Endothelial cell of umbilical vein (primary cell): ENCODE data around the gene TADA2B. TPM values are rescaled to one million over a fixed set of nuclear protein-coding genes. Genes with fewer than 3 reads are reported as not detected.

Source experiments
- BruUV-seq: library from RNA; stranded (reverse); fragments of 400-500 nt; replicated peaks from 2 replicates; lab custom pipeline; 2021; lab: Mats Ljungman, UMichigan
- CTCF ChIA-PET: fragments of 300-600, 350-600 bp; sonication (Branson Sonifier 250); formaldehyde crosslinking; loops from one replicate; lab custom pipeline; 2021; ENCODE audit warnings: antibody characterized with exemption, inconsistent platforms; lab: Charles Lee
- POLR2A ChIA-PET: fragments of 300-600, 350-600 bp; sonication (Branson Sonifier 250); formaldehyde crosslinking; loops from one replicate; lab custom pipeline; 2021; ENCODE audit warnings: antibody characterized with exemption, inconsistent platforms; lab: Charles Lee
- DNase-seq: peaks from one replicate; pipeline ENCODE4 v3.0.0-alpha.2; 2011; ENCODE audit warnings: low read depth, low spot score
- FAIRE-seq: peaks from 2 replicates; lab custom pipeline; 2011; peaks lifted over from hg19 to GRCh38; lab: Jason Lieb, UNC
- H2AFZ ChIP-seq: 2 replicates; pipeline ENCODE4 v1.6.0; 2012; ENCODE audit warnings: low read depth, low read length, control low read depth, inconsistent platforms
- H3K27ac ChIP-seq: 2 replicates; pipeline ENCODE4 v1.5.1; 2011; ENCODE audit warnings: low read depth, mild to moderate bottlenecking, control low read depth, low read length, moderate library complexity; ENCODE audit not compliant: insufficient read depth
- H3K27me3 ChIP-seq, 2 experiments: 2 replicates each; pipeline versions ENCODE4 v1.6.0 to v1.6.1; 2011; ENCODE audit warnings: low read length in 2 of 2, mixed read lengths in 1 of 2; ENCODE audit not compliant: control insufficient read depth in 2 of 2, insufficient read depth in 2 of 2
- H3K36me3 ChIP-seq, 2 experiments: 2 replicates in 1 of 2; 3 replicates in 1 of 2; pipeline ENCODE4 v1.5.1; 2011; ENCODE audit warnings: low read length in 2 of 2, mild to moderate bottlenecking in 1 of 2, moderate library complexity in 1 of 2; ENCODE audit not compliant: control insufficient read depth in 2 of 2, insufficient read depth in 2 of 2; ENCODE audit errors: extremely low read depth in 1 of 2
- H3K4me1 ChIP-seq: 3 replicates; pipeline ENCODE4 v1.5.1; 2011; ENCODE audit warnings: mild to moderate bottlenecking, low read length; ENCODE audit not compliant: control insufficient read depth, insufficient read depth; ENCODE audit errors: extremely low read depth
- H3K4me2 ChIP-seq: 2 replicates; pipeline ENCODE4 v1.6.1; 2011; ENCODE audit warnings: low read length, control low read depth, mixed read lengths; ENCODE audit not compliant: insufficient read depth
- H3K4me3 ChIP-seq, 3 experiments: fragments of 200-600 bp in 1 of 3; sonication (generic), shearing (Covaris generic) in 1 of 3; replicated peaks in 1 of 3; 2 replicates each; pipeline ENCODE4 v1.5.1; 2011 to 2016; ENCODE audit warnings: control low read depth in 3 of 3, low read length in 3 of 3, mild to moderate bottlenecking in 2 of 3, inconsistent platforms in 1 of 3, low read depth in 1 of 3, moderate library complexity in 1 of 3; ENCODE audit not compliant: insufficient read depth in 1 of 3
- H3K79me2 ChIP-seq: 2 replicates; pipeline ENCODE4 v1.6.0; 2012; ENCODE audit warnings: low read length, inconsistent platforms; ENCODE audit not compliant: control insufficient read depth, insufficient read depth
- H3K9ac ChIP-seq: replicated peaks from 2 replicates; pipeline ENCODE3; 2011; ENCODE audit warnings: low read length, control low read depth; ENCODE audit not compliant: insufficient read depth; ENCODE audit errors: extremely low read depth
- H3K9me1 ChIP-seq: replicated peaks from 3 replicates; pipeline ENCODE4 v1.6.0; 2011; ENCODE audit warnings: mild to moderate bottlenecking, low read length; ENCODE audit not compliant: control insufficient read depth, insufficient read depth; ENCODE audit errors: extremely low read depth
- H3K9me3 ChIP-seq: replicated peaks from 2 replicates; pipeline ENCODE4 v1.5.1; 2012; ENCODE audit warnings: low read length, inconsistent platforms; ENCODE audit not compliant: control insufficient read depth, insufficient read depth
- H4K20me1 ChIP-seq: replicated peaks from 2 replicates; pipeline ENCODE3; 2011; ENCODE audit warnings: mild to moderate bottlenecking, low read length; ENCODE audit not compliant: control insufficient read depth, insufficient read depth; ENCODE audit errors: extremely low read depth
- EZH2 ChIP-seq: IDR thresholded peaks from 2 replicates; pipeline ENCODE4 v1.6.1; 2012; ENCODE audit warnings: borderline replicate concordance, low read depth, mild to moderate bottlenecking, moderate library complexity, low read length, inconsistent platforms; ENCODE audit not compliant: severe bottlenecking
- FOS ChIP-seq: IDR thresholded peaks from 2 replicates; pipeline ENCODE4 v1.6.1; 2011; ENCODE audit warnings: mild to moderate bottlenecking, low read length, moderate library complexity, borderline replicate concordance; ENCODE audit not compliant: insufficient read depth
- GATA2 ChIP-seq: IDR thresholded peaks from 2 replicates; pipeline ENCODE4 v1.7.0; 2011; ENCODE audit warnings: low read depth, mild to moderate bottlenecking, moderate library complexity, mixed read lengths, low read length; ENCODE audit not compliant: insufficient read length, insufficient read depth
- JUN ChIP-seq: IDR thresholded peaks from 2 replicates; pipeline ENCODE4 v1.6.1; 2011; ENCODE audit warnings: borderline replicate concordance, low read depth; ENCODE audit not compliant: insufficient read length, insufficient read depth
- MAX ChIP-seq: IDR thresholded peaks from 2 replicates; pipeline ENCODE4 v1.6.1; 2011; ENCODE audit not compliant: insufficient read depth, insufficient read length
- MYC ChIP-seq: IDR thresholded peaks from one replicate; pipeline ENCODE4 v1.6.1; 2011; ENCODE audit warnings: mild to moderate bottlenecking, low read depth, low read length
- POLR2A ChIP-seq: IDR thresholded peaks from 2 replicates; pipeline ENCODE4 v1.6.1; 2012; ENCODE audit warnings: low read depth, mild to moderate bottlenecking, control low read depth, low read length
- POLR2AphosphoS5 ChIP-seq: IDR thresholded peaks from 2 replicates; pipeline ENCODE4 v1.6.1; 2012; ENCODE audit warnings: low read depth, mild to moderate bottlenecking, control low read depth, low read length, moderate library complexity; ENCODE audit not compliant: insufficient read depth
- dilution Hi-C: fragments of 300-500 bp; cut with MboI; formaldehyde crosslinking; loops from one replicate; pipeline ENCODE4 v1.15.0; 2019; ENCODE audit warnings: low sequenced_read_pairs; ENCODE audit not compliant: extremely low pct_ligation_motif_present
- intact Hi-C: fragments of 100-400 bp; cut with micrococcal nuclease; formaldehyde crosslinking; loops from one replicate; pipeline ENCODE4 v1.10.0; 2022
- polyA plus RNA-seq, 4 experiments: library from polyadenylated mRNA; depleted of rRNA in 3 of 4; stranded (reverse) in 3 of 4; unstranded in 1 of 4; fragments of >200 nt; gene quantifications; 2 replicates each; pipeline versions ENCODE4 v1.2.1 to v1.2.3, GENCODE V29; 2011 to 2012; ENCODE audit warnings: missing spikeins in 1 of 4
- total RNA-seq: library from RNA; stranded (reverse); gene quantifications from 2 replicates; pipeline ENCODE4 v1.2.3, GENCODE V29; 2021
- TF ChIP-seq, protein P1 (sequence below), 2 donors: IDR thresholded peaks; 1 replicate in 1 of 2; 2 replicates in 1 of 2; pipeline ENCODE4 v1.5.1; 2011; ENCODE audit warnings: low read length in 2 of 2, mild to moderate bottlenecking in 2 of 2, moderate library complexity in 2 of 2, control low read depth in 1 of 2, inconsistent platforms in 1 of 2, low read depth in 1 of 2; ENCODE audit not compliant: insufficient read depth in 1 of 2; ENCODE audit errors: extremely low read depth in 1 of 2

The TADA2B gene
- total and polyA plus RNA-seq, 2 donors (not counting 3 experiments of a cell fraction or from before 2014, with no cell fraction given), result 5.5 to 11.5 TPM

- no peaks in the 10 kb centered on the region for H3K9me1 ChIP-seq
- no peaks in the 10 kb centered on the region for H4K20me1 ChIP-seq
- H3K4me3 ChIP-seq, result no peak overlapping the region
- no peak for FAIRE-seq
- no peak overlapping the region for H2AFZ ChIP-seq
- BruUV-seq, result no TSS peak
- no peak overlapping the region for H3K4me2 ChIP-seq
- ChIA-PET POLR2A (no interaction called here), CTCF (no interaction called here)
- peaks cover 0 to 17% of the 10 kb centered on the region in 2 experiments for H3K36me3 ChIP-seq
- intact Hi-C loops (no loop called here), dilution Hi-C loops (loop anchor here (5.0 kb wide), 1 partner anchor 36 kb away; no protein-coding TSS in a partner anchor)
- no peaks in the 10 kb centered on the region for H3K4me1 ChIP-seq
- TF ChIP-seq POLR2A, result no peak
- TF ChIP-seq, protein P1, sequence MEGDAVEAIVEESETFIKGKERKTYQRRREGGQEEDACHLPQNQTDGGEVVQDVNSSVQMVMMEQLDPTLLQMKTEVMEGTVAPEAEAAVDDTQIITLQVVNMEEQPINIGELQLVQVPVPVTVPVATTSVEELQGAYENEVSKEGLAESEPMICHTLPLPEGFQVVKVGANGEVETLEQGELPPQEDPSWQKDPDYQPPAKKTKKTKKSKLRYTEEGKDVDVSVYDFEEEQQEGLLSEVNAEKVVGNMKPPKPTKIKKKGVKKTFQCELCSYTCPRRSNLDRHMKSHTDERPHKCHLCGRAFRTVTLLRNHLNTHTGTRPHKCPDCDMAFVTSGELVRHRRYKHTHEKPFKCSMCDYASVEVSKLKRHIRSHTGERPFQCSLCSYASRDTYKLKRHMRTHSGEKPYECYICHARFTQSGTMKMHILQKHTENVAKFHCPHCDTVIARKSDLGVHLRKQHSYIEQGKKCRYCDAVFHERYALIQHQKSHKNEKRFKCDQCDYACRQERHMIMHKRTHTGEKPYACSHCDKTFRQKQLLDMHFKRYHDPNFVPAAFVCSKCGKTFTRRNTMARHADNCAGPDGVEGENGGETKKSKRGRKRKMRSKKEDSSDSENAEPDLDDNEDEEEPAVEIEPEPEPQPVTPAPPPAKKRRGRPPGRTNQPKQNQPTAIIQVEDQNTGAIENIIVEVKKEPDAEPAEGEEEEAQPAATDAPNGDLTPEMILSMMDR (IDR thresholded peaks at IDR 0.05; ENCODE audit: extremely low read depth in 1 of 2, insufficient read depth in 1 of 2, low read depth in 1 of 2, low read length in 2 of 2), result no peak
- no peak for TF ChIP-seq JUN
- no peak for TF ChIP-seq FOS
- TF ChIP-seq POLR2AphosphoS5, result no peak
- no peak for TF ChIP-seq GATA2
- no peak for TF ChIP-seq MAX
- TF ChIP-seq MYC, result no peak
- TF ChIP-seq EZH2, result no peak
- no peaks in the 10 kb centered on the region for H3K79me2 ChIP-seq
- no peaks in the 10 kb centered on the region for H3K9me3 ChIP-seq
- no peaks in the 10 kb centered on the region for H3K27me3 ChIP-seq
- no peak overlapping the region for H3K27ac ChIP-seq
- no peak overlapping the region for H3K9ac ChIP-seq
- no peak for DNase-seq
These were observed 19.7 kb upstream of the TADA2B start for GRCh38 chr4:7023486-7023885.
